ENCODE measurements around the gene AP1S1. TPM values are rescaled to one million over a fixed set of nuclear protein-coding genes. Genes with fewer than 3 reads are reported as not detected.

AP1S1 gene
- total and polyA plus RNA-seq, 3 donors from 2014 or later, result 31.7 to 54.8 (median 46.3) TPM

DNA sequence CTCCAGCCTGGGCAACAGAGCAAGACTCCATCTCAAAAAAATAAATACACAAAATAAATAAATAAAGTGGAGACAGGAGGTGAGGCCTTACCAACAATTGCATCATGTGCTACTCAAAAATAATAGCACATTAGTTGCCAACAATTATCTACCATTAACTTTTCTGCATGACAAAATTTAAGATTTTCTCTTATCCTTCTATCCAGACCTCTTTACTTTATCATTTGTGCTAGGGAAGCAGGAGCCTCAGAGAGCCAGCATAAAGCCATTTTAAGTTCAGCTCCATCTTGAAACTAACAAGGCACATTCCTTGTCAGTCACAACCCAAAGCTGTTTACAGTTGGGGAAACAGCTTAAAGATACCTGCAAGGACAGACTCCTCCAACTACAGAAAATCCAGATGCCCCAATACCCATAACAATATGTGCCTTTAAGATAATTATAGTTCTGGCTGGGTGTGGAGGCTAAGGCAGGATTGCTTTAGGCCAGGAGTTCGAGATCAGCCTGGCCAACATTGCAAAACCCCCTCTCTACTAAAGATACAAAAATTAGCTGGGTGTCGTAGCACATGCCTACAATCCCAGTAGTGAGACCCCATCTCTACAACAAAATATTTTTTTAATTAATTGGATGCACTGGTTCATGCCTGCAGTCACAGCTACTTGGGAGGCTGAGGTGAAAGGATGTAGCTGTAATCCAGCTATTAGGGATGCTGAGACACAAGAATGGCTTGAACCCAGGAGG, 2.2 kb upstream of the AP1S1 start:
- peaks cover 11% of the 10 kb centered on the region for H3K4me1 ChIP-seq
- H3K27ac ChIP-seq, result no peak overlapping the region
- no peaks in the 10 kb centered on the region for H3K9me3 ChIP-seq
- intact Hi-C loops (cut with DNase I; ENCODE audit: low total_unique reads), result no loop called here
- WGBS, 2 donors, result 87 to 93% methylated on average over 2 of the region's 2 CpGs
- TF ChIP-seq CTCF (IDR thresholded peaks at IDR 0.05) (no peak), POLR2A (IDR thresholded peaks at IDR 0.05) (no peak)
- DNase-seq, result no peak
- H3K27me3 ChIP-seq, result no peaks in the 10 kb centered on the region
- H3K36me3 ChIP-seq (ENCODE audit: low read depth, missing control alignments), result no peaks in the 10 kb centered on the region
- H3K4me3 ChIP-seq, result no peak overlapping the region

GRCh38 chr7:101154693-101155102, 422 bp downstream of the AP1S1 start:
- peaks cover 11% of the 10 kb centered on the region for H3K4me1 ChIP-seq
- no peaks in the 10 kb centered on the region for H3K27me3 ChIP-seq
- 0% methylated on average over 6 to 34 of the region's 34 CpGs for WGBS, 2 donors
- H3K9me3 ChIP-seq, result no peaks in the 10 kb centered on the region
- H3K4me3 ChIP-seq, result peak overlapping the region; percentile 77 to 93
- DNase-seq, result no peak
- H3K27ac ChIP-seq, result peak overlapping the region in 1 of 2 donors; percentile 46
- intact Hi-C loops (cut with DNase I; ENCODE audit: low total_unique reads), result no loop called here
- no peaks in the 10 kb centered on the region for H3K36me3 ChIP-seq (ENCODE audit: low read depth, missing control alignments)
- no peak for TF ChIP-seq POLR2A (IDR thresholded peaks at IDR 0.05)
- no peak for TF ChIP-seq CTCF (IDR thresholded peaks at IDR 0.05)

DNA sequence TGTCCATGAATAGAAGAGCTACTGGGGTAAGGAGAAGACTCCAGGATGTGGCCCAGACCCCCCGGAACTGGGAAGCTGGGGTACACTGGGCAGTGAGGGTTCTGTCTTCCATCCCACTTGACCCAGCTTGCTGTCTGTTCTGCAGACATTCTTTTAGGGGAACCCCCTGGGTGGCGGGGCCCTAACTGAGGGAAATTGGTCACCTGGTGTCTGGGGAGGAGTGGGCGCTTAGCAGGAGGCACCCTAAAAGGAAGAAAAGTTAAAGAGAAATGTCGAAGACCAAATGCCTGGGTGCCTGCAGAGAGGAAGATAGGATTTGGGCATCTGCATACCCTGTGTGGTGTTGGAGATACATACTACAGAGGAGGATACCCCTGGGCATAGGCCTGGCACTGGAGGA, 1.0 kb downstream of the AP1S1 start:
- DNase-seq, result no peak
- H3K9me3 ChIP-seq, result no peaks in the 10 kb centered on the region
- H3K36me3 ChIP-seq (ENCODE audit: low read depth, missing control alignments), result no peaks in the 10 kb centered on the region
- no peaks in the 10 kb centered on the region for H3K27me3 ChIP-seq
- H3K27ac ChIP-seq, result no peak overlapping the region
- H3K4me3 ChIP-seq, result peak overlapping the region in 1 of 2 donors; percentile 93
- 33 to 43% methylated on average over 4 of the region's 4 CpGs for WGBS, 2 donors
- TF ChIP-seq POLR2A (IDR thresholded peaks at IDR 0.05) (no peak), CTCF (IDR thresholded peaks at IDR 0.05) (no peak)
- intact Hi-C loops (cut with DNase I; ENCODE audit: low total_unique reads), result no loop called here
- H3K4me1 ChIP-seq, result peaks cover 11% of the 10 kb centered on the region

DNA sequence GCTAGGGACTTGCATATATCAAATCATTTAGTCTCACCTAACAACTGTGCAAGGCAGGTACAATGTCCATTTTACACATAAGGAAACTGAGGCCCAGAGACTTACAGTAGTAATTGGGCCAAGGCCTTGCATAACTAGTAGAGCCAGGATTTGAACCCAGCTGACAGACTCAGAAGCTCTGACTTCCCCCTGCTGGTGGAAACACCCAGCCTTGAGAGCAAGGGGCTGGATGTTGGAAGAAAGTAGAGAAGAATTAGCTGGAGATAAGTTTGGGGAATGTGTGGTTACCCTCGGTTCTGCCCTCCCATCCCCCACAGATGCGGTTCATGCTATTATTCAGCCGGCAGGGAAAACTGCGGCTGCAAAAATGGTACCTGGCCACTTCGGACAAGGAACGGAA, 2.0 kb downstream of the AP1S1 start:
- no peak overlapping the region for H3K4me3 ChIP-seq
- TF ChIP-seq CTCF (IDR thresholded peaks at IDR 0.05) (no peak), POLR2A (IDR thresholded peaks at IDR 0.05) (no peak)
- DNase-seq, result no peak
- no peak overlapping the region for H3K27ac ChIP-seq
- 69 to 87% methylated on average over 4 to 6 of the region's 6 CpGs for WGBS, 2 donors
- H3K4me1 ChIP-seq, result peaks cover 11% of the 10 kb centered on the region
- H3K36me3 ChIP-seq (ENCODE audit: low read depth, missing control alignments), result no peaks in the 10 kb centered on the region
- intact Hi-C loops (cut with DNase I; ENCODE audit: low total_unique reads), result no loop called here
- H3K27me3 ChIP-seq, result no peaks in the 10 kb centered on the region
- no peaks in the 10 kb centered on the region for H3K9me3 ChIP-seq

All from testis (tissue), 3 donors.